ENCODE results near the gene DNAJA2.
A peak's percentile ranks its signal among the peaks of the same experiment; 100 is the strongest.
"Not testable (repeated sequence)": the region's sequence is repeated elsewhere in the genome, so short reads cannot be mapped to it uniquely, and the experiment has no call there.

The DNAJA2 gene

DNA sequence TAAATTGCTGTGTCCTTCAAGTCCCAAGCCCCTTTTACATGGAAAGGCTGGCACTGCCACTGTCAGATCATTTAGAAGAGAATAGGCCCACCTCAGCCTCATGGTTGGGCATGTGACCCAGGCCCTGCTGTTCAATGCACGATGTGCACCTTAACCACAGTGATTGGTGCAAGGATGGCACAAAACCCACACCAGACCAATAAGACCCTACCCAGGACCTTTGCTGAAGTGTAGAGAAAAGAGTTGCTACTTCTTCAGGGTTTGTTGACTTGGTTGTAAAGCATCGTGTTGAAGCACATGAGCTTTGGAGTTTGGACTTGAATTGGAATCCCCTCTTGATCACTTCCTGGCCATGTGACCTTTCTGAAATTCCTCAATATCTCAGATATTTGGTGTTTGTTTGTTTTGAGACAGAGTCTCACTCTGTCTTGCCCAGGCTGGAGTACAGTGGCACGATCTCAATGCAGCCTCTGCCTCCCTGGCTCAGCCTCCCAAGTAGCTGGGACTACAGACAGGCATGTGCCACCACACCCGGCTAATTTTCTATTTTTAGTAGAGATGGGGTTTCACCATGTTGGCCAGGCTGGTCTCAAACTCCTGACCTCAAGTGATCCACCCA, 24.8 kb downstream of the DNAJA2 start:
- TF ChIP-seq POLR2A (IDR thresholded peaks at IDR 0.05; ENCODE audit: low read depth, low read length): no peak
- no peak for TF ChIP-seq POLR2AphosphoS5 (IDR thresholded peaks at IDR 0.05; ENCODE audit: low read depth, low read length)
- TF ChIP-seq TAF1 (IDR thresholded peaks at IDR 0.05; ENCODE audit: borderline replicate concordance, low read depth, low read length): no peak
- FAIRE-seq (peak; percentile 77), DNase-seq (ENCODE audit: insufficient read length) (no peak)

DNA sequence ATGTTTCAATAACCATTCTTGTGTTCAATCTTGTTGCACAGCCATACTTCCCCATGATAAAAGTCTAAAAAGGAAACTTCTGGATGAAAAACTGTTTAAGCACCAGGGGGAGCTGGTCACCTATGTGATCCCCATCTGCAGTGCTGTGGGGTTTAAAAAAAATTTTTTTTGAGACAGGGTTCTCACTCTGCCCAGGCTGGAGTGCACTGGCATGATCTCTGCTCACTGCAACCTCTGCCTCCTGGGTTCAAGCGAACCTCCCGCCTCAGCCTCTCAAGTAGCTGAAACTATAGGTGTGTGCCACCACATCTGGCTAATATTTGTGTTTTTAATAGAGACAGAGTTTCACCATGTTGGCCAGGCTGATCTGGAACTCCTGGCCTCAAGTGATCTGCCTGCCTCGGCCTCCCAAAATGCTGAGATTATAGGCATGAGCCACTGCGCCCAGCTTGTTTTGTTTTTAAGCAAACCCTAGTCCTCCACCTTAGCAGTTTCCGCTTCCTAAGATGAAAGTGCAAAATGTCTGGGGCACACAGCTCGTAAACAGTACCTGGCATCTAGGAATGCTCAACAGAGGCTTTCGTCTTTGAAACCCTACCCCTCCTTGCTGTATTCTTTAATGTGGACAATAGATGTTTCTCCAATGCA, 25.4 kb downstream of the DNAJA2 start:
- FAIRE-seq: peak; percentile 74

GRCh38 chr16:46944713-46945112, 28.8 kb downstream of the DNAJA2 start:
- not testable (repeated sequence) for DNase-seq (ENCODE audit: insufficient read length); FAIRE-seq

More for the DNA sequence above, 25.4 kb downstream of the DNAJA2 start:
- DNase-seq (ENCODE audit: insufficient read length): no peak
- TF ChIP-seq POLR2A (IDR thresholded peaks at IDR 0.05; ENCODE audit: low read depth, low read length) (no peak), POLR2AphosphoS5 (IDR thresholded peaks at IDR 0.05; ENCODE audit: low read depth, low read length) (no peak), TAF1 (IDR thresholded peaks at IDR 0.05; ENCODE audit: borderline replicate concordance, low read depth, low read length) (no peak)

GRCh38 chr16:46937536-46937935, 35.9 kb downstream of the DNAJA2 start:
- FAIRE-seq (no peak), DNase-seq (ENCODE audit: insufficient read length) (no peak)
- TF ChIP-seq POLR2A (IDR thresholded peaks at IDR 0.05; ENCODE audit: low read depth, low read length) (no peak), POLR2AphosphoS5 (IDR thresholded peaks at IDR 0.05; ENCODE audit: low read depth, low read length) (no peak), TAF1 (IDR thresholded peaks at IDR 0.05; ENCODE audit: borderline replicate concordance, low read depth, low read length) (no peak)

- DNase-seq (ENCODE audit: insufficient read length) (no peak), FAIRE-seq (no peak)
- TF ChIP-seq POLR2A (IDR thresholded peaks at IDR 0.05; ENCODE audit: low read depth, low read length): no peak
- no peak for TF ChIP-seq POLR2AphosphoS5 (IDR thresholded peaks at IDR 0.05; ENCODE audit: low read depth, low read length)
- no peak for TF ChIP-seq TAF1 (IDR thresholded peaks at IDR 0.05; ENCODE audit: borderline replicate concordance, low read depth, low read length)
These were observed 40.7 kb downstream of the DNAJA2 start for GRCh38 chr16:46932802-46933201.

DNA sequence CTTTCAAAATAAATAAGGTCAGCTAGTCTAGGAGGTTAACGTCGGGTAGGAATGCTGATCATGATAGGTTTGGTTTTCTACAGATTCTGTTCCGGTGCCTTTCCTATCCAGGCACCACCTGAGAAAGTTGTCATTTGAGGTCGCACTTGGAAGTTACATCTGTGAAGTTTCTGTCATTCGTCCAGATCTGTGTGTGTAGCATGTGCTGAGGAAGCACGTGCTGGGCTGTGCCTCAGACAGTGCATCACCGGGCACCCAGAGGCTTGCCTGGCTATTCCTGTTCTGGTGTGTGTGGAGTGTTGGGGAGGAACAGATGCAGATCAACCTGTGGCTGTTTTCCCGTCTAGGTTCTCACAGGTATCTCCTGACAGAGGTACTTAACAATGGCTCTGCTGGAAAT, 42.6 kb downstream of the DNAJA2 start:
- no peak for TF ChIP-seq POLR2A (IDR thresholded peaks at IDR 0.05; ENCODE audit: low read depth, low read length)
- no peak for TF ChIP-seq POLR2AphosphoS5 (IDR thresholded peaks at IDR 0.05; ENCODE audit: low read depth, low read length)
- TF ChIP-seq TAF1 (IDR thresholded peaks at IDR 0.05; ENCODE audit: borderline replicate concordance, low read depth, low read length): no peak
- no peak for FAIRE-seq
- no peak for DNase-seq (ENCODE audit: insufficient read length)

GRCh38 chr16:46929378-46930332, 43.8 kb downstream of the DNAJA2 start:
- no peak for TF ChIP-seq POLR2AphosphoS5 (IDR thresholded peaks at IDR 0.05; ENCODE audit: low read depth, low read length)
- no peak for TF ChIP-seq TAF1 (IDR thresholded peaks at IDR 0.05; ENCODE audit: borderline replicate concordance, low read depth, low read length)
- TF ChIP-seq POLR2A (IDR thresholded peaks at IDR 0.05; ENCODE audit: low read depth, low read length): no peak
- FAIRE-seq (peak; percentile 98), DNase-seq (ENCODE audit: insufficient read length) (peak; percentile 91)

DNA sequence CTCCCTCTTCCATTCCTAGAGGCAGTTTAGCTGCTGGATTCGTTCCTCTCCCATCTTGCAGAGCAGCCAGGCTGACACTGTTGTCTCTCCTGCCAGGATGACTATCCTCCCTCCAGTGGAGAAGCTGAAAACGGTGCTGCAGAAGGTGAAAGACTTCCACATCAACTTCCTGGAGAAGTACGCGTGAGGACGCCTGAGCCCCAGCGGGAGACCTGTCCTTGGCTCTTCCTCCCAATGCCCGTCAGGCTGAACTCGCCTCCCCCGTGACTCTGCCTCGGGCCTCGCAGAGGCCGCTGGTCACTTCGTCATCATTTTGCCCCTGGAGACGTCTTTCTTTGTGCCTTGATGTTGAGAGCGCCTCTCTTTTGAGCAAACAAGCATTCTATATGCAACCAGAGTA, 44.7 kb downstream of the DNAJA2 start:
- DNase-seq (ENCODE audit: insufficient read length) (no peak), FAIRE-seq (no peak)
- TF ChIP-seq TAF1 (IDR thresholded peaks at IDR 0.05; ENCODE audit: borderline replicate concordance, low read depth, low read length) (no peak), POLR2A (IDR thresholded peaks at IDR 0.05; ENCODE audit: low read depth, low read length) (no peak), POLR2AphosphoS5 (IDR thresholded peaks at IDR 0.05; ENCODE audit: low read depth, low read length) (no peak)

DNA sequence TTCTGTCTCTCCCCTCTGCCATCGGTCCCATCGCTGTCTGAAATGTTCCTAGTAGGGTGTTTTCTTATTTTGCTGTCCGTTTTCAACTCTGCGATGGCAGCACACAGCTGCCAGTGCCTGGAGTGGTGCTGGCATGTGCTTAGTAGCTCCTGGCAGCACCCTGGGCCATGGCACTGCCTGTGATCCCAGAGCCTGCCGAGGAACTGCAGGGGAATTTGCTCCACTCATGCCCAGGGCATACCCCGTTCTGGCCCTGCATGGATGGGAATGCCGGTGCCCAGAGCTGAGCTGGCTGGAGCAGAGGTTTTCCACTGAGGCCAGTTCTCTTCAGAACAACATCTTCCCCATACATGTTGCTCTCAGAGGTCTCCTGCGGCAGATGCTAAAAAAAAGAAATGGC, 46.2 kb downstream of the DNAJA2 start:
- DNase-seq (ENCODE audit: insufficient read length) (no peak), FAIRE-seq (no peak)
- TF ChIP-seq POLR2AphosphoS5 (IDR thresholded peaks at IDR 0.05; ENCODE audit: low read depth, low read length) (no peak), POLR2A (IDR thresholded peaks at IDR 0.05; ENCODE audit: low read depth, low read length) (no peak), TAF1 (IDR thresholded peaks at IDR 0.05; ENCODE audit: borderline replicate concordance, low read depth, low read length) (no peak)

- DNase-seq (ENCODE audit: insufficient read length) (no peak), FAIRE-seq (no peak)
- TF ChIP-seq POLR2AphosphoS5 (IDR thresholded peaks at IDR 0.05; ENCODE audit: low read depth, low read length): no peak
- TF ChIP-seq POLR2A (IDR thresholded peaks at IDR 0.05; ENCODE audit: low read depth, low read length): no peak
- TF ChIP-seq TAF1 (IDR thresholded peaks at IDR 0.05; ENCODE audit: borderline replicate concordance, low read depth, low read length): no peak
These were observed 46.8 kb downstream of the DNAJA2 start for GRCh38 chr16:46926470-46927225.

GRCh38 chr16:46924402-46924801, 49.1 kb downstream of the DNAJA2 start:
- TF ChIP-seq POLR2AphosphoS5 (IDR thresholded peaks at IDR 0.05; ENCODE audit: low read depth, low read length) (no peak), POLR2A (IDR thresholded peaks at IDR 0.05; ENCODE audit: low read depth, low read length) (no peak), TAF1 (IDR thresholded peaks at IDR 0.05; ENCODE audit: borderline replicate concordance, low read depth, low read length) (no peak)
- FAIRE-seq (no peak), DNase-seq (ENCODE audit: insufficient read length) (no peak)

Measured in GM12892 (cell line).